ENCODE data around the gene FAT2.

DNA sequence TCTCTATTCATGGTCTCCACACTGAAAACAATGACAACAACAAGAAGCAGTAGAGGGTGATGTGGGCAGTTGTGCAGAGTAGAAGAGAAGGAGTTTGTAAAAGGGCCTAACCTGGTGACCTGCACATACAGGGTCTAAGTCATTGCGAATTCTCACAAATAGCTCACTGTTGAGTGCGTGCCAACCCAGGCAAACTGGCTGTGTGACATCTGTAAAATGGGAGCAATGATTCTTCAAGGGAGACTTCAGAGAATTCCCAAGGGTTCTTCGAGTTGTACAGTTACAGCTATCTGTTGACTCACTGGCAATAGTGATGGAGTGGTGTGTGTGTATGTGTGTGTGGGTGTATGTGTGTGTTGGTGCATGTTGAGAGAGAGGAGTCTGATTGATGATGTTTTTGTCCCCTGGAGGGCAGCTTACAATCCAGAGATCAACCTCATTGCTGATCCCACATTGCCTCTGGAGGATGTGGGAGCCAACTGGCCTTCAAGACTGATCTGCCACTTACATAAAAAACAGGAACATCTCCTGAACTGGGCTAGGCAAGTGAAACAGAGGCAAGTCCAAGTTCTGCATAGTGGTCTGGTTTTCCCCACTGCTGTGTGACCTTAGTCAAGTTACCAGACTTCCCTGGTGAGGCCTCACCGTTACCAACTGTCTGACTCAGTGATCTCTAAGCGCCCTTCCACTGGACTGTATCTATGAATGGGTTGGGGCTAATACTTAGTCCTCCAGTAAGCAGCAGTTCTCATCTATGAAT is 3.2 kb downstream of the FAT2 start:
- TF ChIP-seq ZNF274 (IDR thresholded peaks at IDR 0.05; ENCODE audit: low read depth, low read length) (no peak), SUZ12 (IDR thresholded peaks at IDR 0.05; ENCODE audit: extremely low read depth, insufficient read depth, insufficient read length) (no peak)
